ENCODE results near the gene ALKBH3.

Gene ALKBH3

GRCh38 chr11:43942662-43943371 is 62.2 kb downstream of the ALKBH3 start:
- DNase-seq: no peak

GRCh38 chr11:43943372-43943930 is 62.8 kb downstream of the ALKBH3 start:
- DNase-seq: no peak

- DNase-seq: no peak
Observed at GRCh38 chr11:43943931-43944751, 63.5 kb downstream of the ALKBH3 start.

- DNase-seq: no peak
Observed at GRCh38 chr11:43944761-43945311, 64.2 kb downstream of the ALKBH3 start.

- DNase-seq: no peak
Observed at GRCh38 chr11:43947003-43947500, 66.4 kb downstream of the ALKBH3 start.

- DNase-seq: no peak
Observed at GRCh38 chr11:43947815-43948214, 67.2 kb downstream of the ALKBH3 start.

GRCh38 chr11:43948341-43949225 is 68.0 kb downstream of the ALKBH3 start:
- no peak for DNase-seq

- DNase-seq: no peak
Observed at GRCh38 chr11:43950311-43950855, 69.8 kb downstream of the ALKBH3 start.

- DNase-seq: no peak
Observed at GRCh38 chr11:43951231-43951630, 70.6 kb downstream of the ALKBH3 start.

- no peak for DNase-seq
Observed at GRCh38 chr11:43952020-43952400, 71.4 kb downstream of the ALKBH3 start.

- no peak for DNase-seq
Observed at GRCh38 chr11:43952401-43953342, 72.0 kb downstream of the ALKBH3 start.

- DNase-seq: no peak
Observed at GRCh38 chr11:43953521-43953920, 72.9 kb downstream of the ALKBH3 start.

- DNase-seq: no peak
Observed at GRCh38 chr11:43954241-43954640, 73.6 kb downstream of the ALKBH3 start.

GRCh38 chr11:43955381-43956118 is 74.9 kb downstream of the ALKBH3 start:
- no peak for DNase-seq

GRCh38 chr11:43957571-43957970 is 76.9 kb downstream of the ALKBH3 start:
- DNase-seq: no peak

GRCh38 chr11:43959321-43959995 is 78.8 kb downstream of the ALKBH3 start:
- no peak for DNase-seq

GRCh38 chr11:43962383-43963278 is 82.0 kb downstream of the ALKBH3 start:
- DNase-seq: no peak

- no peak for DNase-seq
Observed at GRCh38 chr11:43963279-43963620, 82.6 kb downstream of the ALKBH3 start.

- no peak for DNase-seq
Observed at GRCh38 chr11:43967661-43968060, 87.0 kb downstream of the ALKBH3 start.

All from DMS79 (cell line).